ENCODE results near the gene RBMS3. TPM values are rescaled to one million over a fixed set of nuclear protein-coding genes. Genes with fewer than 3 reads are reported as not detected.

Gene RBMS3
- total RNA-seq, 1 donor from 2014 or later = 58.5 TPM

DNA sequence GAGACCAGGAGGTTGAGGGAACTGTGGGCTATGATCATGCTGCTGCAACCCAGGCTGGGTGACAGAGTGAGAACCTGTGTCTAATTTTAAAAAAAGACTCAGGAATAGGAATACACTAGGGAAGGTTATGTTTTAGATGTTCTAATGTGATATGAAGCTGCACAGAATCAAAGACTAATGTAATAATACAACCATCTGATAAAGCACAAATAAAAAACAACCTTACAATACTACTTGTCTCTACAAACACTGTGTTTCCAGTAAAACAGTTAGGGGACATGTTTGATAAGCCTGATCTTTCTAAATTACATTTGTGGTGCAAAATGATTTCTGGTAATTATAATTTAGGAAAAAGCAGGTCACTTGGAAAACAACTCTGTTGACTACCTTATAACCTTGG lies 56.7 kb downstream of the RBMS3 start:
- ATAC-seq (no peak), DNase-seq (no peak)
- Histone ChIP-seq H3K27me3 (ENCODE audit: low read depth) (no peaks in the 10 kb centered on the region), H3K4me1 (peaks cover 27% of the 10 kb centered on the region), H3K9me3 (no peaks in the 10 kb centered on the region), H3K27ac (no peak overlapping the region), H3K4me3 (no peak overlapping the region), H3K36me3 (no peaks in the 10 kb centered on the region)
- TF ChIP-seq, protein P1, sequence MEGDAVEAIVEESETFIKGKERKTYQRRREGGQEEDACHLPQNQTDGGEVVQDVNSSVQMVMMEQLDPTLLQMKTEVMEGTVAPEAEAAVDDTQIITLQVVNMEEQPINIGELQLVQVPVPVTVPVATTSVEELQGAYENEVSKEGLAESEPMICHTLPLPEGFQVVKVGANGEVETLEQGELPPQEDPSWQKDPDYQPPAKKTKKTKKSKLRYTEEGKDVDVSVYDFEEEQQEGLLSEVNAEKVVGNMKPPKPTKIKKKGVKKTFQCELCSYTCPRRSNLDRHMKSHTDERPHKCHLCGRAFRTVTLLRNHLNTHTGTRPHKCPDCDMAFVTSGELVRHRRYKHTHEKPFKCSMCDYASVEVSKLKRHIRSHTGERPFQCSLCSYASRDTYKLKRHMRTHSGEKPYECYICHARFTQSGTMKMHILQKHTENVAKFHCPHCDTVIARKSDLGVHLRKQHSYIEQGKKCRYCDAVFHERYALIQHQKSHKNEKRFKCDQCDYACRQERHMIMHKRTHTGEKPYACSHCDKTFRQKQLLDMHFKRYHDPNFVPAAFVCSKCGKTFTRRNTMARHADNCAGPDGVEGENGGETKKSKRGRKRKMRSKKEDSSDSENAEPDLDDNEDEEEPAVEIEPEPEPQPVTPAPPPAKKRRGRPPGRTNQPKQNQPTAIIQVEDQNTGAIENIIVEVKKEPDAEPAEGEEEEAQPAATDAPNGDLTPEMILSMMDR (IDR thresholded peaks at IDR 0.05) = no peak
- intact Hi-C loops (cut with DNase I) = loop anchor here (10.0 kb wide), 1 partner anchor 53 kb away; the partner anchor contains the start of gene RBMS3

DNA sequence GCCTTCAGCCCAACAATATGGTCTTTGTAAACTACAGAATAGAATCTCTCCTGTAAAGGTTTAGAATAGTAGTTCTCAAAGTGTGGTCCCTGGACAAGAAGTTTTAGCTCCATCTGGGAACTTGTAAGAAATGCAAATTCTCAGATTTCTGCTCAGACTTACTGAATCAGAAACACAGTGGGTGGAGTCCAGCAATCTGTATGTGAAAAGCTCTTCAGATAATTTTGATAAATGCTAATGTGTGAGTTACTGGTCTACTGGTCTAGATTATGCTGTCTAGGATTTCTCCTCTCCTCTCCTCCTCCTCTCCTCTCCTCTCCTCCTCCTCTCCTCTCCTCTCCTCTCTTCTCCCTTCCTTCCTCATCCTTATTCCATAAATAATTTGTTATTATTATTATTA lies 57.5 kb downstream of the RBMS3 start:
- no peaks in the 10 kb centered on the region for H3K9me3 ChIP-seq
- H3K4me1 ChIP-seq = peaks cover 19% of the 10 kb centered on the region
- DNase-seq = no peak
- TF ChIP-seq, protein P1 (IDR thresholded peaks at IDR 0.05) = no peak
- no peak overlapping the region for H3K27ac ChIP-seq
- no peak for ATAC-seq
- no peaks in the 10 kb centered on the region for H3K36me3 ChIP-seq
- no peak overlapping the region for H3K4me3 ChIP-seq
- intact Hi-C loops (cut with DNase I) = loop anchor here (10.0 kb wide), 1 partner anchor 54 kb away; the partner anchor contains the start of gene RBMS3
- no peaks in the 10 kb centered on the region for H3K27me3 ChIP-seq (ENCODE audit: low read depth)

DNA sequence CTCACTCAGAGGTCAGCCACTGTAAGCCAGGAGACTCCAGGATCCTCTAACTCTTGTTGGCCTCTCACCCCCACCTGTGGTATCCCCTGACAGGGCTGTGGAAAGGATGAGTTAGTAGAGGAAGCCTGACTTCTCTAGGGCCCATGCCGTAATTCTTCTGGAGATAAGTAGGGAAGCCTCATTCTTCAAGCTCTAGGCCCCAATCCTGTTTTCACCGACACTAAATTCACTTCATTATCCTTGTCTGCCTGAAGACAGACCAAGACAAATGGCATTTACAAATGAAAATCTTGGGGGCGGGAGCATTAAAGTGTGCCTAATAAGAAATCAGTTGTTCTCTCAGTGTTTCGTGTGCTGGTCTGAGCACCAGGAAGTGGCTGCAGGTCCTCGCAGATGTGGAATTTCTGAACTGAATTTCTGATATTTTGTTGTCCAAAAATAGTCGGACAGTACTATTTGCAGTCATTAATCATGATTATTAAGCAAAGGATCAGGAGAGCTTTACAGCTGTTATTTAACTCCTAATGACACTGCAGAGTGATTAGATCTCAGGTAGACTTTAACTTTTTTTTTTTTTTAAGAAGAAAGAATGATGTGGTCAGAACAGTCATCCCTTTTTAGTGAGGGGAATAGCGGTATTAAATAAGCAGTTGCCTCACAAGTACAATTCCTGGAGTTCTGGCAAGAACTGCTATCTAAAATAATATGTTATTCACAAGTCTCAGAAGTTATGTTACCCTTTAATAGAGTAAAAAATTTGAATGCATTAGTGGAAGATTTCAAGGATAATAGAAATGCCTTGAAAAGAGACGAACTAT lies 58.4 kb downstream of the RBMS3 start:
- TF ChIP-seq, protein P1 (IDR thresholded peaks at IDR 0.05) = no peak
- H3K4me1 ChIP-seq = peaks cover 19% of the 10 kb centered on the region
- intact Hi-C loops (cut with DNase I) = loop anchor here (10.0 kb wide), 1 partner anchor 54 kb away; the partner anchor contains the start of gene RBMS3
- H3K36me3 ChIP-seq = no peaks in the 10 kb centered on the region
- ATAC-seq = no peak
- no peak overlapping the region for H3K4me3 ChIP-seq
- H3K27ac ChIP-seq = no peak overlapping the region
- H3K9me3 ChIP-seq = no peaks in the 10 kb centered on the region
- DNase-seq = no peak
- H3K27me3 ChIP-seq (ENCODE audit: low read depth) = no peaks in the 10 kb centered on the region

DNA sequence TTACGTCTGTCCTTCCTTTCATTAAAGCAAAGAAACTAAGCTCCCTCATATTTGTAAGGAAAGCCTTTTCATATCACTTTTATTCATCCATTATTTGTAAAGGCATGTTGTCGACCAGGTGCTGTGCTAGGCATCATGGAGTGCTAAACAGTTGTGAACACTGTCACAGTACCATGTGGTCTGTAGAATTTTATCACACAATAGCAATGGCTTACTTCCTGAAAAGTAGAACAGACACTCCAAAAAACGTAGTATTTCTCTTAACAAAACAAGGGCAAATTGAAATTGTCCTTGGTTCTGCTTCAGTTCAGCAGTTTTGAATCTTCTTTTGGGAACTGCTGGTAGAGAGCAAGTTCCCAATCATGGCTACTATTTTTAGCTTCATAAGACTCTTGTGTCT lies 63.3 kb downstream of the RBMS3 start:
- ATAC-seq = no peak
- Histone ChIP-seq H3K27ac (no peak overlapping the region), H3K27me3 (ENCODE audit: low read depth) (no peaks in the 10 kb centered on the region), H3K4me3 (no peak overlapping the region), H3K9me3 (no peaks in the 10 kb centered on the region), H3K36me3 (no peaks in the 10 kb centered on the region), H3K4me1 (peaks cover 9% of the 10 kb centered on the region)
- intact Hi-C loops (cut with DNase I) = no loop called here
- no peak for DNase-seq
- TF ChIP-seq, protein P1 (IDR thresholded peaks at IDR 0.05) = no peak

DNA sequence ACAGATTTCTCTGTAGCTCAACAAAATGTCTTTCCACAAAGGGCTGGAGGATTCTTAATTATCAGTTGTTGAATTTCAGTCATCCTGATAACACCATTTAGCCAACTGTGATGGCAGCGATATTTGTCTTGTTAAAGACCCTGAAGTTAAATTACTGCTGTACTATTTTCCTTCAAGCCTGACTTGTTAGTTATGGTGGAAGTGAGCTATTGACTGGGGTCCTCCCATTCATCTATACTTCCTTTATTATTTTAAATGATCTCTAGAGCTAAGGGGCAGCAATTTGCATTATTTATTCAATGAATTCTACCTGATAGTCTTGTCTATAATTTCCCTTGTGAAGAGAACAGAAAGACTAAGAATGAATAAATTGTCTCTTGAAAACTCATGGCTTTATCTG lies 64.1 kb downstream of the RBMS3 start:
- ATAC-seq = no peak

More for the DNA sequence above, 64.1 kb downstream of the RBMS3 start:
- Histone ChIP-seq H3K9me3 (no peaks in the 10 kb centered on the region), H3K27me3 (ENCODE audit: low read depth) (no peaks in the 10 kb centered on the region), H3K4me3 (no peak overlapping the region), H3K27ac (no peak overlapping the region), H3K36me3 (no peaks in the 10 kb centered on the region), H3K4me1 (peaks cover 9% of the 10 kb centered on the region)
- TF ChIP-seq, protein P1 (IDR thresholded peaks at IDR 0.05) = no peak
- intact Hi-C loops (cut with DNase I) = no loop called here
- DNase-seq = no peak

Measured in lower lobe of right lung (tissue), 2 donors.